ENCODE results near the gene LRRC71.

The LRRC71 gene

GRCh38 chr1:156898161-156898566 lies 22.3 kb upstream of the LRRC71 start:
- Mint-ChIP-seq H3K27ac (no peak overlapping the region), H3K4me1 (ENCODE audit: low read depth) (peaks cover 12% of the 10 kb centered on the region), H3K4me3 (no peak overlapping the region), H3K9me3 (ENCODE audit: low read depth) (no peaks in the 10 kb centered on the region), H3K36me3 (no peaks in the 10 kb centered on the region), H3K27me3 (peaks cover 7% of the 10 kb centered on the region)

DNA sequence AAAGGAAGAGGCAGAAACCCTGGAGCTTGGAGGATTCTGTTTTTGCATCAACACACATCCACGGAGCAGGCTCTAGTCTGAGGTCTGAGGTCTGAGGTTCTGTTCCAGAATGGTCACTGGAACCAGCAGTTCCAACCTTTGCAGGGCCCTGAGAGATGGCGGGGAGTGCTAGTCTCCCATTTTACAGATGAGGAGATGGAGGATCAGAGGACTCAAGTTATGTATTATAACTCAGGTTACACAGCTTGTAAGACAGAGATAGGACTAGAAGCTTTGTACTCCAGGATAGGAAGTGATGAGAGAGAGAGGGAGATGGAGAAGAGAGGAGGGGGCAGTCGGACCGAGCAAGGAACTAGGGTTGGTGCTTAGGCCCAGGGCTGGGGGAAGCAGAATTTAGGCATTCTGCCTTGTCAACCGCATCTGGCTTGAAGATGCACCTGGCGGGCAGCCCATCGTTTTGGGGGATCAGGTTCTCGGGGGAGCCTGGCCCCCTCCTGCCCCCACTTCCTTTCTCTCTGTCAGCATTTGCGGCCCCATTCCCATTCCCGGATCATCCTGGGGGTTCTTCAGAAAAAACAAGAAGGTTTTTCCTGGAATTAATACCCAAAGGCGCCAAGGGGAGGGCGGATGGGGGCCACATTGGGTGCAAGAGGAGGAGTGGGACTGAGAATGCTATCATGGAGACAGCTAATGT lies 21.3 kb upstream of the LRRC71 start:
- Mint-ChIP-seq H3K4me3 (no peak overlapping the region), H3K27me3 (peaks cover 4% of the 10 kb centered on the region), H3K9me3 (ENCODE audit: low read depth) (no peaks in the 10 kb centered on the region), H3K4me1 (ENCODE audit: low read depth) (peaks cover 9% of the 10 kb centered on the region), H3K36me3 (no peaks in the 10 kb centered on the region), H3K27ac (no peak overlapping the region)

DNA sequence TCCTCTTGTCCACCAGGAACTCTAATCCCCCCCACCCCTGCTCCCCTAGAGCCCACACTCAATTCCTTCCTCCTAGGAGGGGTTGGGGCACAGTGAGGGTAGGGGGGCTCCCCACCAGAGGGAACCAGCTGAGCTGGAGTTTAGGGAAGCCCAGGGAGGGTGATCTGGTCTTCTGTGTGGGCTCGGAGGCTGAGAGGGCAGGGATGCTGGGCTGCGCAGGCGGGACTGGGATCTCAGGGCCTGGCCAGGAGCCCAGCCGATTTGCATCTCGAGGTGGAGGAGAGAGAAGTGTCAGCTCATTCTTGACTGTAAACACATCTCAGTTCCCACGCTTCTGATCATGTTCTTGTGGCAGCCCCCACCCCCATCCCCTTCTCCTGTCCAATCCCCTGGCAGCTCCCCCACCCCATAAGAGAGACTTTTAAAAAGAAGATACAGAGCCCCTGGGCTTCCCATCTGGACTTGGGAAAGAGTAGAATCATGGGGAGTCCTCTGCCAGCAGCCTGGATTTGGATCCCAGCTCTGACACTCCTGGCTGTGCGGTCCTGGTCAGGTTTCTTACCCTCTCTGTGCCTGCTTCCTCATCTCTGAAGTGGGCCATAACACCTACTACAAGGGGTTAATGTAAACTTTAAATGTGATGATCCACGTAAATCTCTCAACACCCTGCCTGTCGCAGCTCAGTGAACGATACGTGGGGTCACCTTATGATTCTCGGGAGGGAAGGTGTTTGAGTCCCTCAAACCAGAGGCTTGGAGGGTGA lies 20.3 kb upstream of the LRRC71 start:
- peaks cover 2% of the 10 kb centered on the region for H3K27me3 Mint-ChIP-seq
- H3K27ac Mint-ChIP-seq: no peak overlapping the region
- no peak overlapping the region for H3K4me3 Mint-ChIP-seq
- no peaks in the 10 kb centered on the region for H3K36me3 Mint-ChIP-seq
- H3K4me1 Mint-ChIP-seq (ENCODE audit: low read depth): peaks cover 8% of the 10 kb centered on the region
- no peaks in the 10 kb centered on the region for H3K9me3 Mint-ChIP-seq (ENCODE audit: low read depth)

DNA sequence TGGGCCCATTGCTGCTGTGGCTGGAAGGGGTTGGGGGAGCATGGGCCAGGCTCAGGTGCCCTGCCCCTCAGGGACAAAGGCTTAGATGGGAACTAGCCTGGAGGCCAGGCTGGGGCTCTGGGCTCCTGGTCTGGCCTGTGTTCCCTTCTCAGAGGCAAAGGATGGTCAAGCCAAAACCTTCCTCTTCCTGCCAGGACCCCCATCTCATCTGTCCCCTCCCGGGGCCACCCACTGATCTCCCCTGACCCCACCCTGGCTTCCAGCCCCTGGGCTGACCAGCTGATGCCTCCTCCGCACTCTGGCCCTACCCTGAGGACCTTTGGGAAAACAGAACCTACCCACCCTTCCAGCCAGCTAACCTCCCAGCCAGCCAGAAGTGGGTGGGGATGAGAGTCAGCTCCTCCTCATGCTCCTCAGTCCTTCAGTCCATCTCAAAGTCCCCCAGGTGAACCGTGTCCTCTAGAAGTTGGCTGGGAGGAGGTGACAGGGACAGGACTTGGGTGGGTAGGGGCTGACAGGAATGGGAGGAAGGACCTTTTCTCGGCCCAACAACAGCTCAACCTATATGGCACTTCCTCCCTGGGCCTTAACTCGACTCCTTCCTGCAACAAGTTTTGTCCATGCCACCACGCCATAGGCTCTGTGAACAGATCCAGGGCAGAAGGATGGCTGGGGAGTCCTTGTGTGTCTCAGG lies 19.4 kb upstream of the LRRC71 start:
- no peak overlapping the region for H3K27ac Mint-ChIP-seq
- H3K36me3 Mint-ChIP-seq: no peaks in the 10 kb centered on the region
- H3K27me3 Mint-ChIP-seq: peaks cover 1% of the 10 kb centered on the region
- peaks cover 8% of the 10 kb centered on the region for H3K4me1 Mint-ChIP-seq (ENCODE audit: low read depth)
- H3K4me3 Mint-ChIP-seq: no peak overlapping the region
- no peaks in the 10 kb centered on the region for H3K9me3 Mint-ChIP-seq (ENCODE audit: low read depth)

GRCh38 chr1:156901590-156901900 lies 18.9 kb upstream of the LRRC71 start:
- Mint-ChIP-seq H3K4me1 (ENCODE audit: low read depth) (peaks cover 8% of the 10 kb centered on the region), H3K27me3 (peaks cover 1% of the 10 kb centered on the region), H3K4me3 (no peak overlapping the region), H3K36me3 (no peaks in the 10 kb centered on the region), H3K27ac (no peak overlapping the region), H3K9me3 (ENCODE audit: low read depth) (no peaks in the 10 kb centered on the region)

GRCh38 chr1:156901966-156902915 lies 18.2 kb upstream of the LRRC71 start:
- peaks cover 8% of the 10 kb centered on the region for H3K4me1 Mint-ChIP-seq (ENCODE audit: low read depth)
- H3K9me3 Mint-ChIP-seq (ENCODE audit: low read depth): no peaks in the 10 kb centered on the region
- no peak overlapping the region for H3K27ac Mint-ChIP-seq
- H3K27me3 Mint-ChIP-seq: peaks cover 1% of the 10 kb centered on the region
- H3K4me3 Mint-ChIP-seq: no peak overlapping the region
- H3K36me3 Mint-ChIP-seq: no peaks in the 10 kb centered on the region

DNA sequence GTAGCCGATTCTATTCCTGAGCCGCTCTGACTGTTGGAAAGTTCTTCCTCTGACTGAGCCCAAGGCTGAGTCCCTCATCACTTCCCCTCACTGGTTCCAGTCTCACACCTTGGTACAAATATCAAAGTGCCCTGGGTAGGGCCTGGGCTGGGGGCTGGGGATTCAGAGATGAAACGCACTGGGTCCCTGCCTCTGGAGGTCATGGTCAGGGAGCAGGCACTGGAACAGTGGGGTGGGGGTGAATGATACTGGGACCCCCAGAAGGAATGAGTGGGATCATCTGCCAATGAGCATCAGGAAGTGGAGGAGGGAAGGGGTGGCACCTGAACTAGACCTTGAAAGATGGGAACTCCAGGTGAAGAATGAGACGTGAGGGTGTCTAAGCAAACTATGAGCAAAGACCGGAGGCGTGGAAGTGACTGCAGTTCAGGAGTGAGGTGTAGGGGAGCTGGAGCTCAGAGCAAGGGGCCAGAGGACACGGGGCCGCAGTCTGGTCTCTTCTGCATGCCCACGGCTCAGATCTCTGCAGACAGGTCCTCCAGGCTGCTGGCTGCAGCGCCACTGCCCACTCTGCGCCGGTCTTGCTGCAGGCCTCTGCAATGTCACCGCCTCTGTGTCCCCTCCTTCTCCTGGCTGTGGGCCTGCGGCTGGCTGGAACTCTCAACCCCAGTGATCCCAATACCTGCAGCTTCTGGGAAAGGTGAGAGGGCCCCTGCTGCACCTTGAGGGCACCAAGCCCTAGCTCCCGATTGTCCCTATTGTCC lies 16.9 kb upstream of the LRRC71 start:
- Mint-ChIP-seq H3K27ac (no peak overlapping the region), H3K4me1 (ENCODE audit: low read depth) (peaks cover 2% of the 10 kb centered on the region), H3K27me3 (peaks cover 1% of the 10 kb centered on the region), H3K4me3 (no peak overlapping the region), H3K36me3 (no peaks in the 10 kb centered on the region), H3K9me3 (ENCODE audit: low read depth) (no peaks in the 10 kb centered on the region)

GRCh38 chr1:156904187-156904959 lies 16.1 kb upstream of the LRRC71 start:
- Mint-ChIP-seq H3K27me3 (no peaks in the 10 kb centered on the region), H3K27ac (no peak overlapping the region), H3K9me3 (ENCODE audit: low read depth) (no peaks in the 10 kb centered on the region), H3K4me3 (no peak overlapping the region), H3K36me3 (no peaks in the 10 kb centered on the region), H3K4me1 (ENCODE audit: low read depth) (no peaks in the 10 kb centered on the region)

DNA sequence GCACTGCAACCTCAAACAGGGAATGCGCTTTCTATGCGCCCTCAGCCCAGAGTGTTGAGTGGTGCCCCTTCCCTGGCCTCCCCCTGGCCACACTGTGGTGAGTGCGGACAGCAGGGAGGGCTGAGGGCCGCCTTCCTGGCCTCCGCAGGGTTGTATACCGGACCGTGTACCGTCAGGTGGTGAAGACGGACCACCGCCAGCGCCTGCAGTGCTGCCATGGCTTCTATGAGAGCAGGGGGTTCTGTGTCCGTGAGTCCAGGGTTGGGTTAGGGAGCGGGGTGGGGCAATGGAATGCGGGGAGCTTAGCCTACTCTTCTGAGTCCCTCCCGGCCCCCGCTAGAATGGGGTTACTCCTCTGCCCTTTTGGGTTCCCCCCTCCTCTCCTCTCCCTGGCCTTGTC lies 15.3 kb upstream of the LRRC71 start:
- Mint-ChIP-seq H3K36me3 (no peaks in the 10 kb centered on the region), H3K4me1 (ENCODE audit: low read depth) (no peaks in the 10 kb centered on the region), H3K4me3 (no peak overlapping the region), H3K9me3 (ENCODE audit: low read depth) (no peaks in the 10 kb centered on the region), H3K27ac (no peak overlapping the region), H3K27me3 (no peaks in the 10 kb centered on the region)

- H3K27ac Mint-ChIP-seq: no peak overlapping the region
- no peaks in the 10 kb centered on the region for H3K4me1 Mint-ChIP-seq (ENCODE audit: low read depth)
- H3K36me3 Mint-ChIP-seq: no peaks in the 10 kb centered on the region
- no peaks in the 10 kb centered on the region for H3K27me3 Mint-ChIP-seq
- H3K9me3 Mint-ChIP-seq (ENCODE audit: low read depth): no peaks in the 10 kb centered on the region
- no peak overlapping the region for H3K4me3 Mint-ChIP-seq
These were observed 14.8 kb upstream of the LRRC71 start for GRCh38 chr1:156905651-156906050.

GRCh38 chr1:156906206-156906906 lies 14.1 kb upstream of the LRRC71 start:
- no peaks in the 10 kb centered on the region for H3K9me3 Mint-ChIP-seq (ENCODE audit: low read depth)
- no peak overlapping the region for H3K27ac Mint-ChIP-seq
- no peaks in the 10 kb centered on the region for H3K27me3 Mint-ChIP-seq
- H3K4me3 Mint-ChIP-seq: no peak overlapping the region
- no peaks in the 10 kb centered on the region for H3K4me1 Mint-ChIP-seq (ENCODE audit: low read depth)
- no peaks in the 10 kb centered on the region for H3K36me3 Mint-ChIP-seq

- no peaks in the 10 kb centered on the region for H3K36me3 Mint-ChIP-seq
- no peaks in the 10 kb centered on the region for H3K9me3 Mint-ChIP-seq (ENCODE audit: low read depth)
- no peak overlapping the region for H3K27ac Mint-ChIP-seq
- no peaks in the 10 kb centered on the region for H3K27me3 Mint-ChIP-seq
- no peak overlapping the region for H3K4me3 Mint-ChIP-seq
- no peaks in the 10 kb centered on the region for H3K4me1 Mint-ChIP-seq (ENCODE audit: low read depth)
These were observed 11.9 kb upstream of the LRRC71 start for GRCh38 chr1:156908541-156908940.

DNA sequence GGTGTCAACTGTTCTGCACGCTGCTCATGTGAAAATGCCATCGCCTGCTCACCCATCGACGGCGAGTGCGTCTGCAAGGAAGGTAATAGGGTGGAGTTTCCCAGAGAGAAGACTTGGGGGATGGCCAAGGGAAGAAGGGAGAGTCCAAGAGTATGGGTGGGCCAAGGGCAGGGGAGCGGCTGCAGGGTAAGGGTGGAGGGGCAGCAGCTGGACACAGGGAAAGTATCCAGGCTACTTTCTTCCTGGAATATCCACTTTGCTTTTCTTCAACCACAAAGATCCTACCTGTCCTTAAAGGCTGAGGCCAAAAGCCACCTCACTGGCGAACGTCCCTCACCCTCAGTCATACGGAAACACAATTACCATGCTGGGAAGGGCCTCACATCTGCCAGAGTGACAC lies 11.5 kb upstream of the LRRC71 start:
- no peaks in the 10 kb centered on the region for H3K9me3 Mint-ChIP-seq (ENCODE audit: low read depth)
- H3K27me3 Mint-ChIP-seq: no peaks in the 10 kb centered on the region
- no peaks in the 10 kb centered on the region for H3K4me1 Mint-ChIP-seq (ENCODE audit: low read depth)
- no peaks in the 10 kb centered on the region for H3K36me3 Mint-ChIP-seq
- no peak overlapping the region for H3K27ac Mint-ChIP-seq
- H3K4me3 Mint-ChIP-seq: no peak overlapping the region

Measured in activated naive CD8-positive, alpha-beta T cell (primary cell).